Measurements from ENCODE around the gene GRPEL1. TPM values are rescaled to one million over a fixed set of nuclear protein-coding genes. Genes with fewer than 3 reads are reported as not detected.

The GRPEL1 gene
- total and polyA plus RNA-seq, 2 of the 8 experiments (the other 6 are each of a cell fraction or from before 2014, with no cell fraction given) = 13.5 to 39.9 TPM

- no peak for TF ChIP-seq RFX5 (IDR thresholded peaks at IDR 0.05; ENCODE audit: borderline replicate concordance, low read depth, low read length)
Measured at GRCh38 chr4:7060346-7061150, 7.3 kb downstream of the GRPEL1 start (continued).
